C4-2B (cell line): ENCODE results near the gene CACNG7.

Source experiments
- H3K27ac ChIP-seq: fragments of 450-650 bp; 2 replicates; pipeline ENCODE4 v1.5.1; 2017
- ZFX ChIP-seq: fragments of 450-650 bp; IDR thresholded peaks from 2 replicates; pipeline ENCODE4 v1.6.1; 2017
- TF ChIP-seq, protein P1 (sequence below): fragments of 450-650 bp; conservative IDR thresholded peaks from 2 replicates; pipeline ENCODE4 v1.5.1; 2017; ENCODE audit warnings: mild to moderate bottlenecking

CACNG7 gene, protein sequence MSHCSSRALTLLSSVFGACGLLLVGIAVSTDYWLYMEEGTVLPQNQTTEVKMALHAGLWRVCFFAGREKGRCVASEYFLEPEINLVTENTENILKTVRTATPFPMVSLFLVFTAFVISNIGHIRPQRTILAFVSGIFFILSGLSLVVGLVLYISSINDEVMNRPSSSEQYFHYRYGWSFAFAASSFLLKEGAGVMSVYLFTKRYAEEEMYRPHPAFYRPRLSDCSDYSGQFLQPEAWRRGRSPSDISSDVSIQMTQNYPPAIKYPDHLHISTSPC

DNA sequence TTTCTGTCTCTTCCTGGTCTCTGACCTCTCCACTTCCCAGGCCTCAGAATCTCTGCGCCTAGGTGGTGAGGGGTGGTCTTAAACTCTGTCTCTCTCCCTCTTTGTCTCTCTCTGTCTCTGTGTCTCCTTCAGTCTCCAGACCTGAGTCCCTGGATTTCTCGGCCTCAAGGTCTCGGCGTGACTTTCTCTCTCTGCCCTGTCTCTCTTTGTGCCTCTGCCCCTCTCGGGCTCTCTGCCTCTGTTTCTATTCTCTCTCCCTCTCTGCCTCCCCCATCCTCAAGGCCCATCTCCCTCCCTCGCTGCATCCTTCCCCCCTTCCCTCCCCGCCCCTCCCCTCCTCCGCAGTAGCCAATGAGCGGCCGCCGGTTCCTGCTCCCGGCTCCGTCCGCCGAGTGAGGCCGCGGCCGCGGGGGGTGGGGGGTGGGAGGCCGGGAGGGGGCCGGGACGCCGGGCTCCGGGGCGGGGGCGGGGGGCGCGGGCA is at the start of gene CACNG7:
Gene CACNG7, plus strand, starts transcription at position 344 of the 481 bp plus-strand sequence. CDS start 3,554 bp downstream, outside the sequence.
- H3K27ac ChIP-seq = no peak within 1 kb of the TSS
- TF ChIP-seq, protein P1, sequence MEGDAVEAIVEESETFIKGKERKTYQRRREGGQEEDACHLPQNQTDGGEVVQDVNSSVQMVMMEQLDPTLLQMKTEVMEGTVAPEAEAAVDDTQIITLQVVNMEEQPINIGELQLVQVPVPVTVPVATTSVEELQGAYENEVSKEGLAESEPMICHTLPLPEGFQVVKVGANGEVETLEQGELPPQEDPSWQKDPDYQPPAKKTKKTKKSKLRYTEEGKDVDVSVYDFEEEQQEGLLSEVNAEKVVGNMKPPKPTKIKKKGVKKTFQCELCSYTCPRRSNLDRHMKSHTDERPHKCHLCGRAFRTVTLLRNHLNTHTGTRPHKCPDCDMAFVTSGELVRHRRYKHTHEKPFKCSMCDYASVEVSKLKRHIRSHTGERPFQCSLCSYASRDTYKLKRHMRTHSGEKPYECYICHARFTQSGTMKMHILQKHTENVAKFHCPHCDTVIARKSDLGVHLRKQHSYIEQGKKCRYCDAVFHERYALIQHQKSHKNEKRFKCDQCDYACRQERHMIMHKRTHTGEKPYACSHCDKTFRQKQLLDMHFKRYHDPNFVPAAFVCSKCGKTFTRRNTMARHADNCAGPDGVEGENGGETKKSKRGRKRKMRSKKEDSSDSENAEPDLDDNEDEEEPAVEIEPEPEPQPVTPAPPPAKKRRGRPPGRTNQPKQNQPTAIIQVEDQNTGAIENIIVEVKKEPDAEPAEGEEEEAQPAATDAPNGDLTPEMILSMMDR = no peak
- TF ChIP-seq ZFX = no peak

DNA sequence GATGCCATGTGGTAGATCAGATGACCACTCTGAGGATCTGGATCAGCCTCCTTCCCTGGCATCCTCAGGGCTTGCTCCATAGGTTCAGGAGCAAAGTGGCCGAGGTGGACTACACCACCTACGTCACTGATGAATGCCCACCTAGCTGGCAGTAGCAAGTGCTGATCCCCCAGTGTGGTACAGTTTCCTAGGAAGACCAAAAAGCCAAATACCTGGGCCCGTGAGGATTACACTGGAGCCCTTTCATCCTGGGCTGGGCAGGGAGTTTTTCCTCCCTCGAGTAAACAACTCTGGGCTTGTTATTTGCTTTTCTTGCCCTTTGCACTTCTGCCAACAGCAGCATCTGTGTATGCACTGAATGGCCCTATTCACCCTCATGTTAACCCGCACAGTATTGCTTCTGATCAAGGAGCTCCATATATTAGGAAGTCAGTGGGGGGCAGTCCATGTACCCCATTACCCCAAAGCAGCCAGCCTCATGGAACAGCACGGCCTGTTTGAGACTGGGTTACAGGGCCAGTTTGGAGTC is 44.7 kb upstream of the CACNG7 start:
- H3K27ac ChIP-seq = peak overlapping the region; percentile 9; the same call in 1 of the 2 replicates
- no peak for TF ChIP-seq ZFX
- TF ChIP-seq, protein P1 = no peak

DNA sequence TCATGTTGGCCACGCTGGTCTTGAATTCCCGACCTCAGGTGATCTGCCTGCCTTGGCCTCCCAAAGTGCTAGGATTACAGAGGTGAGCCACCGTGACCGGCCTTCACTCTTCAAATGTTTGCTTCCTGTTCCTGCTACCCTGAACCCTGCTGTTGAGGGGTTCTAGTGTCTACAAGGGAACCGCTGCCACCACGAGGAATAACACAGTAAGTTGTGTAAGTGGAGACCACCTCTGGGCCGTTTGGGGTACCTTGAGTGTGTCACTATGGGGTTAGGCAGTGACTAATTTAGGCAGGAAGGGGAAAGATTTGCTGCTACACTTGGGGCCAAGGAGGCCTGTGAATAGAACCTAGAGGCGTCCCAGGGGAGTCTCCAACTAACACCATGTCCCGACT is 43.6 kb upstream of the CACNG7 start:
- TF ChIP-seq, protein P1 = no peak
- TF ChIP-seq ZFX = no peak
- H3K27ac ChIP-seq = no peak overlapping the region

DNA sequence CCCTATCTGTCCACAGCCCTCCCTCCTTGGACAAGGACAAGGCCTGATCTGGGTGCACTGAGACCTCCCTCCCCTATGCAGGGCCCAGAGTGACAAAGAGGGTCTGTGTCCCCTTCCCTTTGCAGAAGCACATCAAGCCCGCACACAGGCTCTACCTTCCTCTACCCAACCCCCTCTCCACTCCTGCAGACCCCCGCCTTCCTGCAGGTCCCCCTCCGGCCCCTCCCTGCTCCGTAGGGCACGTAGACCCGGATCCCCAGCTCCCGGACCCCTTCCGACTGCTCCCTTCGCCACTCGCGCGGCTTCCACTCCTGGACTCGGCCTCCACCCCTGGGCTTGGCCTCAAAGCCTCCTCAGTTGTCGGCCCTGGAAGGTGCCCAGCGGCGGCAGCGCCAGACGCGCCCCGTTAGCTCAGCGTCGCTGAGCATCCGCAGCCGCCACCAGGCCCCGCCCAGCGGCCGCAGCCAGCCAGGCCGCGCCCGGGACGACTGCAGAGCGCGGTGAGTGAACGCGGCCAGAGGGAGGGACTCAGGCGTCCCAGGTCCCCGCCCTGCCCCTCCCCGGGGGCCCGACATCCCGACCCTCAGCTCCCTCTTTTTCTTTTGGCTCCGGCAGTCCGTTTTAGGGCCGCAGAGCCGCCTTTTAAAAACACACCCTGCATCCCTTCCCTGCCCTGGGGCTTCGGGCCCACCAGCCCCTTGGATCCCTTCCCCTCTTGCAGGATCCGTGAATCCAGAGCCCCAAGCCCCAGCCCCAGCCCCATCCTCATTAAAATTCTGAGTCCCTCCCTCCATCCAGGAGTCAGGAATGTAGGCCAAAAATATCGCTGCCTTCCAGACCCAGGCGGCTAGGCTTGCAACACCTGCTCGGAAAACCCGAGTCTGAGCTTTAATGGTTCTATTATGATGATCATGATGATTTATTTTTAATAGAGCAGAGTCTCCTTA is 42.9 kb upstream of the CACNG7 start:
- no peak for TF ChIP-seq ZFX
- TF ChIP-seq, protein P1 = no peak
- no peak overlapping the region for H3K27ac ChIP-seq

DNA sequence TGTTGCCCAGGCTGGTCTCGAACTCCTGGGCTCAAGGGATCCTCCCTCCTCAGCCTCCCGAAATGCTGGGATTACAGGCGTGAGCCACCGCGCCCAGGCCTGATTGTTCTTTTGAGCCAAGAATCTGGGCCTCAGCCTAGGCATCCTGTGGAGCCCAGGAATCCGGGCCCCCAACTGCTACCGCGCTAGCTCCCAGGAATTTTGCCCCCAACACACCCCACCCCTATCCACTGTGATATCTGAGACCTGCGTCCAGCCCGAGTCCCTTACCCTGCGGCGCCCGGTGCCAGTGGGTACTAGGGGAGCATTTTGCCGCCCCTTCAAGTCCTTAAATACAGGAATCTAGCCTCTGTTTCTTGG is 42.2 kb upstream of the CACNG7 start:
- H3K27ac ChIP-seq = no peak overlapping the region
- TF ChIP-seq ZFX = no peak
- TF ChIP-seq, protein P1 = no peak

DNA sequence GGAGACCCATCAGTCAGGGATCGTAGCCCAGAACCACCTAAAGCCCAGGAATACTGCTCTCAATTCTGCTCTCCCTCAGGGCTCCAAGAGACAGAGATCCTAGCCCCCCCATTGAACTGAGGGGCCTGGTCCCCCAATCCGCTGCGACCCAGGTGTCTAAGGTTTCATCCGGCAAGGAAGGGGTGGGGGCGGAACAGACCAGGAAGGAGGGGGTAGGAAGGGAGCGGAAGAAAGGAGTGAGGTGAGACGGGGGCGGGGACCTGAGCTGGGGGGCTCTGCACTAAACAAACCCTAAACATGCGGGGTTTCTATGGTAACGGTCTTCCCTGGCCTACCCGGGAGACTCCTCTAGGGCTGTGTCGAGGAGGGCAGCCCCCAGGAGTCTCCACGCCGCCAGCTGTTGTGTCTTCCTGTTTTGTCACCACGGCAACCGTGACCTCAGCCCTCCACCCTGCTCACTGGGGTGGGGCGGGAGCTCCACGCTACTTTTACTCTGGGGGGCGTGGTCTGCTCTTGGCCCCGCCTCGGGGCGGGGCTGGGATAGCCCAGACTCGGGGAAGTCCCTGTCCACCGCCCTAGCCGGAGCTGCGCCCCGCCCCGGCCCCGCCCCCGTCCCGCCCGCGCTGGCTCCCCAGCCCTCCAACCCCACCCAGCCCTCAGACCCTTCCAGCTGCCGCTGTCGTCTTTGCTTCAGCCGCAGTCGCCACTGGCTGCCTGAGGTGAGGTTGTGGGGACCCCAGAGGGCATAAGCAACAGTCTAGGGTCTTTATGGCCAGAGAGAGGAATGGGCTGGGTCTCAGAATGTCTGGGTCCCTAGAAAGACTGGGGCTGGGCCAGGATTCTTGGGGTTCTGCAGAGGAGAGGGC is 41.6 kb upstream of the CACNG7 start, which contains the start of gene MYADM:
Gene MYADM, plus strand, starts transcription at position 659 of the 866 bp plus-strand sequence. CDS start 5,647 bp downstream, outside the sequence.
- TF ChIP-seq, protein P1 = no peak
- no peak for TF ChIP-seq ZFX
- H3K27ac ChIP-seq = peak within 1 kb of the TSS; percentile 81
